ENCODE measurements around the gene SEPTIN3. TPM values are rescaled to one million over a fixed set of nuclear protein-coding genes. Genes with fewer than 3 reads are reported as not detected.

Gene SEPTIN3
- under 1 TPM; 0.21 to 0.37 TPM for total RNA-seq

- Mint-ChIP-seq H3K9me3 (ENCODE audit: insufficient read depth) (no peaks in the 10 kb centered on the region), H3K36me3 (ENCODE audit: low read depth) (no peaks in the 10 kb centered on the region), H3K4me3 (no peak within 1 kb of the TSS), H3K4me1 (ENCODE audit: low read depth) (no peaks in the 10 kb centered on the region), H3K27ac (peak within 1 kb of the TSS; percentile 57), H3K27me3 (ENCODE audit: low read depth) (peaks cover 7% of the 10 kb centered on the region)
- ATAC-seq (no peak), DNase-seq (no peak)
- ChIA-PET POLR2A (no interaction called here), CTCF (interaction anchor here (1.9 to 2.9 kb wide), 2 partner anchors 11 to 143 kb away, joined by 7 to 11 read pairs; no protein-coding TSS in a partner anchor)
Observed at GRCh38 chr22:41969110-41969646, at the start of gene SEPTIN3. TSS of gene SEPTIN3 (plus strand) at chr22:41969443. CDS start at chr22:41971493, 2,050 bp downstream.

- no peak overlapping the region for H3K27ac Mint-ChIP-seq
- H3K4me3 Mint-ChIP-seq = peak overlapping the region; percentile 15
- H3K4me1 Mint-ChIP-seq (ENCODE audit: low read depth) = peaks cover 26% of the 10 kb centered on the region
- DNase-seq (no peak), ATAC-seq (no peak)
- H3K27me3 Mint-ChIP-seq (ENCODE audit: low read depth) = peaks cover 28% of the 10 kb centered on the region
- H3K9me3 Mint-ChIP-seq (ENCODE audit: insufficient read depth) = no peaks in the 10 kb centered on the region
- POLR2A ChIA-PET = interaction anchor here (1.1 kb wide), 1 partner anchor 11 kb away, joined by 6 read pairs; no protein-coding TSS in a partner anchor
- no peaks in the 10 kb centered on the region for H3K36me3 Mint-ChIP-seq (ENCODE audit: low read depth)
- CTCF ChIA-PET = no interaction called here
Observed at GRCh38 chr22:41920271-41920976, 48.8 kb upstream of the SEPTIN3 start.

- no peaks in the 10 kb centered on the region for H3K9me3 Mint-ChIP-seq (ENCODE audit: insufficient read depth)
- no peak overlapping the region for H3K4me3 Mint-ChIP-seq
- H3K4me1 Mint-ChIP-seq (ENCODE audit: low read depth) = peaks cover 26% of the 10 kb centered on the region
- POLR2A ChIA-PET = interaction anchor here (0.6 to 0.8 kb wide), 2 partner anchors 13 to 1435 kb away, joined by 3 to 4 read pairs; no protein-coding TSS in a partner anchor
- H3K27ac Mint-ChIP-seq = no peak overlapping the region
- DNase-seq (no peak), ATAC-seq (no peak)
- H3K27me3 Mint-ChIP-seq (ENCODE audit: low read depth) = peaks cover 14% of the 10 kb centered on the region
- no peaks in the 10 kb centered on the region for H3K36me3 Mint-ChIP-seq (ENCODE audit: low read depth)
- CTCF ChIA-PET = interaction anchor here (1.7 to 1.8 kb wide), 2 partner anchors 14 to 18 kb away, joined by 5 to 9 read pairs; no protein-coding TSS in a partner anchor
Observed at GRCh38 chr22:41922328-41922727, 46.9 kb upstream of the SEPTIN3 start.

GRCh38 chr22:41922940-41923594 is 46.2 kb upstream of the SEPTIN3 start:
- no peaks in the 10 kb centered on the region for H3K9me3 Mint-ChIP-seq (ENCODE audit: insufficient read depth)
- no peaks in the 10 kb centered on the region for H3K36me3 Mint-ChIP-seq (ENCODE audit: low read depth)
- DNase-seq (no peak), ATAC-seq (no peak)
- peaks cover 24% of the 10 kb centered on the region for H3K4me1 Mint-ChIP-seq (ENCODE audit: low read depth)
- H3K4me3 Mint-ChIP-seq = no peak overlapping the region
- POLR2A ChIA-PET = interaction anchor here (0.6 to 0.8 kb wide), 3 partner anchors 12 to 1436 kb away, joined by 3 to 4 read pairs (median 3); no protein-coding TSS in a partner anchor
- H3K27ac Mint-ChIP-seq = no peak overlapping the region
- CTCF ChIA-PET = interaction anchor here (1.0 to 1.8 kb wide), 4 partner anchors 15 to 90 kb away, joined by 3 to 9 read pairs (median 4); partner anchors contain the start of gene SREBF2
- peaks cover 15% of the 10 kb centered on the region for H3K27me3 Mint-ChIP-seq (ENCODE audit: low read depth)

- Mint-ChIP-seq H3K27me3 (ENCODE audit: low read depth) (peaks cover 12% of the 10 kb centered on the region), H3K9me3 (ENCODE audit: insufficient read depth) (no peaks in the 10 kb centered on the region), H3K4me3 (no peak overlapping the region), H3K27ac (no peak overlapping the region), H3K36me3 (ENCODE audit: low read depth) (no peaks in the 10 kb centered on the region), H3K4me1 (ENCODE audit: low read depth) (peaks cover 19% of the 10 kb centered on the region)
- POLR2A ChIA-PET = interaction anchor here (0.6 kb wide), 1 partner anchor 185 kb away, joined by 3 read pairs; no protein-coding TSS in a partner anchor
- CTCF ChIA-PET = interaction anchor here (1.0 to 1.8 kb wide), 4 partner anchors 16 to 91 kb away, joined by 3 to 9 read pairs (median 4); partner anchors contain the start of gene SREBF2
- ATAC-seq (no peak), DNase-seq (no peak)
Observed at GRCh38 chr22:41923595-41924276, 45.5 kb upstream of the SEPTIN3 start.

- H3K27ac Mint-ChIP-seq = no peak overlapping the region
- H3K9me3 Mint-ChIP-seq (ENCODE audit: insufficient read depth) = no peaks in the 10 kb centered on the region
- peak overlapping the region; percentile 54 for H3K4me3 Mint-ChIP-seq
- ATAC-seq (peak; percentile 88), DNase-seq (peak; percentile 78)
- CTCF ChIA-PET = interaction anchor here (0.7 to 3.0 kb wide), 23 partner anchors 9 to 336 kb away, joined by 3 to 47 read pairs (median 5); partner anchors contain the start of genes CCDC134, CENPM, MEI1 and NDUFA6
- no peaks in the 10 kb centered on the region for H3K36me3 Mint-ChIP-seq (ENCODE audit: low read depth)
- POLR2A ChIA-PET = interaction anchor here (1.0 to 1.8 kb wide), 6 partner anchors 9 to 125 kb away, joined by 3 to 10 read pairs (median 6); partner anchors contain the start of genes CCDC134 and SMIM45
- H3K4me1 Mint-ChIP-seq (ENCODE audit: low read depth) = peaks cover 8% of the 10 kb centered on the region
- H3K27me3 Mint-ChIP-seq (ENCODE audit: low read depth) = peaks cover 10% of the 10 kb centered on the region
Observed at GRCh38 chr22:41925783-41926460, 43.3 kb upstream of the SEPTIN3 start.

- H3K9me3 Mint-ChIP-seq (ENCODE audit: insufficient read depth) = no peaks in the 10 kb centered on the region
- H3K4me3 Mint-ChIP-seq = no peak overlapping the region
- DNase-seq (no peak), ATAC-seq (no peak)
- H3K27ac Mint-ChIP-seq = no peak overlapping the region
- H3K36me3 Mint-ChIP-seq (ENCODE audit: low read depth) = no peaks in the 10 kb centered on the region
- POLR2A ChIA-PET = interaction anchor here (0.6 to 2.0 kb wide), 3 partner anchors 13 to 209 kb away, joined by 4 to 7 read pairs (median 4); partner anchors contain the start of gene CCDC134
- CTCF ChIA-PET = interaction anchor here (1.3 to 2.7 kb wide), 3 partner anchors 13 to 230 kb away, joined by 5 to 47 read pairs (median 6); no protein-coding TSS in a partner anchor
- H3K27me3 Mint-ChIP-seq (ENCODE audit: low read depth) = peaks cover 10% of the 10 kb centered on the region
- peaks cover 8% of the 10 kb centered on the region for H3K4me1 Mint-ChIP-seq (ENCODE audit: low read depth)
Observed at GRCh38 chr22:41927813-41928212, 41.4 kb upstream of the SEPTIN3 start.

GRCh38 chr22:41928593-41929417 is 40.4 kb upstream of the SEPTIN3 start:
- H3K36me3 Mint-ChIP-seq (ENCODE audit: low read depth) = peaks cover 2% of the 10 kb centered on the region
- ATAC-seq = no peak
- H3K9me3 Mint-ChIP-seq (ENCODE audit: insufficient read depth) = no peaks in the 10 kb centered on the region
- ChIA-PET CTCF (interaction anchor here (1.3 to 1.5 kb wide), 2 partner anchors 12 to 231 kb away, joined by 5 to 6 read pairs; no protein-coding TSS in a partner anchor), POLR2A (interaction anchor here (1.0 to 2.0 kb wide), 3 partner anchors 8 to 12 kb away, joined by 3 to 7 read pairs (median 6); no protein-coding TSS in a partner anchor)
- peaks cover 10% of the 10 kb centered on the region for H3K27me3 Mint-ChIP-seq (ENCODE audit: low read depth)
- peaks cover 12% of the 10 kb centered on the region for H3K4me1 Mint-ChIP-seq (ENCODE audit: low read depth)
- no peak overlapping the region for H3K4me3 Mint-ChIP-seq
- DNase-seq = no peak
- H3K27ac Mint-ChIP-seq = no peak overlapping the region

GRCh38 chr22:41929418-41929810 is 39.8 kb upstream of the SEPTIN3 start:
- POLR2A ChIA-PET = interaction anchor here (1.4 to 2.0 kb wide), 2 partner anchors 8 to 11 kb away, joined by 6 to 7 read pairs; no protein-coding TSS in a partner anchor
- H3K4me3 Mint-ChIP-seq = no peak overlapping the region
- no peak for ATAC-seq
- peaks cover 10% of the 10 kb centered on the region for H3K27me3 Mint-ChIP-seq (ENCODE audit: low read depth)
- H3K27ac Mint-ChIP-seq = no peak overlapping the region
- H3K4me1 Mint-ChIP-seq (ENCODE audit: low read depth) = peaks cover 18% of the 10 kb centered on the region
- H3K9me3 Mint-ChIP-seq (ENCODE audit: insufficient read depth) = no peaks in the 10 kb centered on the region
- H3K36me3 Mint-ChIP-seq (ENCODE audit: low read depth) = peaks cover 2% of the 10 kb centered on the region
- CTCF ChIA-PET = interaction anchor here (1.5 kb wide), 1 partner anchor 11 kb away, joined by 6 read pairs; no protein-coding TSS in a partner anchor
- no peak for DNase-seq
